SU-DHL-6 (cell line): Measurements from ENCODE around the gene RGPD3.

Experiments used
- EZH2phosphoT487 ChIP-seq: fragments of 200-600 bp; sonication (generic), shearing (Covaris generic); conservative IDR thresholded peaks from 2 replicates; pipeline ENCODE4 v1.6.1; 2018; ENCODE audit warnings: mild to moderate bottlenecking, antibody characterized with exemption, low read length, moderate library complexity, mixed read lengths
- TF ChIP-seq, protein P1 (sequence below): fragments of 200-600 bp; sonication (generic); IDR thresholded peaks from one replicate; pipeline ENCODE4 v1.5.1; 2017; ENCODE audit warnings: antibody characterized with exemption, mild to moderate bottlenecking, low read length, moderate library complexity; ENCODE audit not compliant: insufficient read depth, poor library complexity, severe bottlenecking

- TF ChIP-seq, protein P1, sequence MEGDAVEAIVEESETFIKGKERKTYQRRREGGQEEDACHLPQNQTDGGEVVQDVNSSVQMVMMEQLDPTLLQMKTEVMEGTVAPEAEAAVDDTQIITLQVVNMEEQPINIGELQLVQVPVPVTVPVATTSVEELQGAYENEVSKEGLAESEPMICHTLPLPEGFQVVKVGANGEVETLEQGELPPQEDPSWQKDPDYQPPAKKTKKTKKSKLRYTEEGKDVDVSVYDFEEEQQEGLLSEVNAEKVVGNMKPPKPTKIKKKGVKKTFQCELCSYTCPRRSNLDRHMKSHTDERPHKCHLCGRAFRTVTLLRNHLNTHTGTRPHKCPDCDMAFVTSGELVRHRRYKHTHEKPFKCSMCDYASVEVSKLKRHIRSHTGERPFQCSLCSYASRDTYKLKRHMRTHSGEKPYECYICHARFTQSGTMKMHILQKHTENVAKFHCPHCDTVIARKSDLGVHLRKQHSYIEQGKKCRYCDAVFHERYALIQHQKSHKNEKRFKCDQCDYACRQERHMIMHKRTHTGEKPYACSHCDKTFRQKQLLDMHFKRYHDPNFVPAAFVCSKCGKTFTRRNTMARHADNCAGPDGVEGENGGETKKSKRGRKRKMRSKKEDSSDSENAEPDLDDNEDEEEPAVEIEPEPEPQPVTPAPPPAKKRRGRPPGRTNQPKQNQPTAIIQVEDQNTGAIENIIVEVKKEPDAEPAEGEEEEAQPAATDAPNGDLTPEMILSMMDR: no peak
- no peak for TF ChIP-seq EZH2phosphoT487
Measured at GRCh38 chr2:106517329-106517728, 49.1 kb upstream of the RGPD3 start.
